Choroid plexus epithelial cell (primary cell): ENCODE measurements around the gene UNC119.

Source experiments
- DNase-seq: peaks from one replicate; pipeline ENCODE4 v3.0.0-alpha.2; 2010; ENCODE audit warnings: low read depth
- H3K4me3 ChIP-seq: 2 replicates; pipeline ENCODE4 v1.5.1; 2011; ENCODE audit warnings: low read depth, mild to moderate bottlenecking, control low read depth, low read length, moderate library complexity
- TF ChIP-seq, protein P1 (sequence below): conservative IDR thresholded peaks from 2 replicates; pipeline ENCODE4 v1.5.1; 2011; ENCODE audit warnings: low read depth, mild to moderate bottlenecking, control low read depth, inconsistent platforms, low read length, moderate library complexity

The UNC119 gene

DNA sequence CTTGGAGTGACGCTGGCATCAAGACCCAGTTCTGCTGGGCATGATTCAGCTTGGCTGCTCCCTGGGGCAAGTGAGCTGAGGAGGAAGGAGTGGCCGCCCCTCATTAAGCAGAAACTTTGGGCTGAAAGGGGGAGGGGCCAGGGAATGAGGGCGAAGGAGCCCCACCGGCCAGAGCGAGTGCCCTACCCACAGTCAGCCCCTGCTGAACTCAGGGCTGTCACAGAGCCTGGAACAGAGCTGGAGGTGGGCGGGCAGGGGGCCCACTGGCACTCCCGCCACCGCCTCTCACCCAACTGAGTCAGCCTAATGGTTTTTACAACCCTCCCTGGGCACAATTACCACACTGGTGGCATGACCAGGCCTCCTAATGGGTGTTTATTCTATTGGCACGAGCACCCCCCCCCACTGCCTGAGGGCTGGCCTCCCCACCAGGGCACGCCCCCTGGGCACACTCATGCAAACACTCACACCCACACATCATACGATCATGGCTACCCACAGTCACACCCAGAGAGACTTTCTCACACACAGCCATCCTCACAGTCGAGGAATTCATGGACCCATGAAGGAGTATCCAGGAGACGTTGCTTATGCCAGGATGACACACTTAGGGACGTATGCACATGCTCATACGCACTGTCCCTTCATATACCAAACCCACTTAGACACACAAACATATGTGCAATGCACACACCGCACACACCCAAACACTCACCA, 19.2 kb downstream of the UNC119 start:
- no peak for DNase-seq
- no peak overlapping the region for H3K4me3 ChIP-seq
- TF ChIP-seq, protein P1, sequence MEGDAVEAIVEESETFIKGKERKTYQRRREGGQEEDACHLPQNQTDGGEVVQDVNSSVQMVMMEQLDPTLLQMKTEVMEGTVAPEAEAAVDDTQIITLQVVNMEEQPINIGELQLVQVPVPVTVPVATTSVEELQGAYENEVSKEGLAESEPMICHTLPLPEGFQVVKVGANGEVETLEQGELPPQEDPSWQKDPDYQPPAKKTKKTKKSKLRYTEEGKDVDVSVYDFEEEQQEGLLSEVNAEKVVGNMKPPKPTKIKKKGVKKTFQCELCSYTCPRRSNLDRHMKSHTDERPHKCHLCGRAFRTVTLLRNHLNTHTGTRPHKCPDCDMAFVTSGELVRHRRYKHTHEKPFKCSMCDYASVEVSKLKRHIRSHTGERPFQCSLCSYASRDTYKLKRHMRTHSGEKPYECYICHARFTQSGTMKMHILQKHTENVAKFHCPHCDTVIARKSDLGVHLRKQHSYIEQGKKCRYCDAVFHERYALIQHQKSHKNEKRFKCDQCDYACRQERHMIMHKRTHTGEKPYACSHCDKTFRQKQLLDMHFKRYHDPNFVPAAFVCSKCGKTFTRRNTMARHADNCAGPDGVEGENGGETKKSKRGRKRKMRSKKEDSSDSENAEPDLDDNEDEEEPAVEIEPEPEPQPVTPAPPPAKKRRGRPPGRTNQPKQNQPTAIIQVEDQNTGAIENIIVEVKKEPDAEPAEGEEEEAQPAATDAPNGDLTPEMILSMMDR, result no peak

DNA sequence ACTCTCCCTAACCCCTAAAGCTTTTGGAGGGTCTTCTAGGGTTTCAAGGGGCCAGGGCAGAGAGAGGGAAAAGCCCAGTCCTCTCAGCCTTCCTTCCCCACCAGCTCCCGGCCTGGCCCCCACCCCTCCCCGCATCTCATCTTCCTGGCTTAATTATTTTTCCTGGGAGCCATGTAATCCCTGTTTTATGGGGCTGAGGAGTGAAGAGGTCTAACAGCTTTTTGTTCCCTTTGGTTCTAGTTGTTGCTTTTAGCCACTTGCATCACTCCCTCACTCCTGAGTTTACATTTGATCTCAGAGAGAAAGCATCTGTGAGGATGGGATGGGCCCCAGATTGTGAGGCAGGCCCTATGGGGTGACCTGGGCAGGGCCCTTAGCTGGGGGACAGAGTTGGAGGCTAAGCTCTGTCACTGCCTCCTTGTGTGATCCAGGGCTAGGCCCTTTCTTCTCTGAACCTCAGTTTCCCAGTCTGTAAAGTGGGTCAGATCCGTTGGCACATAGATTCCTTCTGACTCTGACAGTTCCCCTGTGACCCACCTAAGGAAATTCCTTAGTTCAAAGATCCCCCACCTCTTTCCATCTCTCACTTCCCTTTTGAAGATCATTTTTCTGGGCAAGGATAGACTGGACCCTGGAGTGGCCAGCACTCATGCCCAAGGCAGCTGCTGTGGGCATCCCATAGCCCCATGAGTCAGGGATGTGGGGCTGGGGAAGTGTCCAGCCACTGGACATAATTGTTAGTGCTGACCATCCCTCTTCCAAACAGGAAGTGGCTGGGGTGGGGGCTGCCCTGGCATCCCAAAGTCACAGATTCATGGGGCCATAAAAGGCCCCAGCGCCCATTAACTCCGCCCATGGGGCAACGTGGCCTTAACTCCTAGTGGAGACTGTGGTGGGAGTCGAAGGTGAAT, 20.1 kb downstream of the UNC119 start:
- DNase-seq, result no peak
- H3K4me3 ChIP-seq, result no peak overlapping the region
- TF ChIP-seq, protein P1, result no peak

DNA sequence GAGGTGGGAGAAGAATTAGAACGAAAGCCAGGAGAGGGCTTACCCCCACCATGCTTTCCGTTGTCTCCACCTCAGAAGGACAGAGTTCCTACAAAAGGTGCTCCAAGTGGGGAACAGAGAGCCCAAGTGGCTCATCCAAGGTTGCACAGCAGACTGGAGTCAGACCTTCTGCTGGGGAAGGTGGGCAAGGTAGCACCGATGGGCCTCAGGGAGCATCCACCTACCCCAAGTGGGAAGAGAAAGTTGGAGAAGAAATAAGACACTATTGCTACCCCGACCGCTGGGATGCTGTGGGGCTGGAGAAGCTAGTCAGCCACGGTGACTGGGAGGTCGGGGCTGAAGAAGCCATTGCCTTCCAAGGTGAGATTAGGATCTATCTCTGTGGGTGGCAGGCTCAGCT, 21.5 kb downstream of the UNC119 start:
- no peak overlapping the region for H3K4me3 ChIP-seq
- TF ChIP-seq, protein P1, result no peak
- DNase-seq, result no peak

DNA sequence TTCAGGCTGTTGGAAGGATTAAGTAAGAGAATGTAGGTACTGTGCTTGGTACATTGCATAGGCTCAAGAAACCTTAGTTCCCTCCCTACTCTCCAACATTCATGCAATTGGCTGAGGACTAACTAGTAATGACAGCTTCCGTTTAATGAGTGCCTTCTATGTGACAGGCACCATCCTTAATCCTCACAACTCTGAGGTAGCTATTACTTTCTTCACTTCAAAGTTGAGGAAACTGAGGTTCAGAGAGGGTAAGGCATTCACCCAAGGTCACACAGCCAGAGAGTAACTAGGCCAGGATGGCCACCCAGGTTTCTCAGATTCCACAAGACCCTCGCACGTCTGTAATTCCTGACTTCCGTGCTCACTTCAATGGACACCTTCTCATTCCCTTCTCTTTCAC, 22.2 kb downstream of the UNC119 start:
- H3K4me3 ChIP-seq, result no peak overlapping the region
- no peak for DNase-seq
- TF ChIP-seq, protein P1, result no peak

DNA sequence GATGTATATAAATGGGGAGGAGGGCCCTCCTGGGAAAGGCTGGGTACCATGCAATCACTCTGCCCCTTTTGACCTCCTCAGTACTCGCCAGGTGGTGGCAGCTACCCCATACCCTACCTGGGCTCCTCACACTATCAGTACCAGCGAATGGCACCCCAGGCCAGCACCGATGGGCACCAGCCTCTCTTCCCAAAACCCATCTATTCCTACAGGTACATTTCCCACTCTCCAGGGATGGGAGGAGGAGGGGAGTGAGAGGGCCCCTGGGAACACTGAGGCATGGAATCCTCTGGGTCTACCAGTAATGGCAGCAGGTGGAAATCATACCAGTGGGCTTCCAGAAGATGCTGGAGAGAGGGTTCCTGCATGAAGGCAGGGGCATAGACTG, 23.4 kb downstream of the UNC119 start:
- no peak overlapping the region for H3K4me3 ChIP-seq
- TF ChIP-seq, protein P1, result no peak
- no peak for DNase-seq

DNA sequence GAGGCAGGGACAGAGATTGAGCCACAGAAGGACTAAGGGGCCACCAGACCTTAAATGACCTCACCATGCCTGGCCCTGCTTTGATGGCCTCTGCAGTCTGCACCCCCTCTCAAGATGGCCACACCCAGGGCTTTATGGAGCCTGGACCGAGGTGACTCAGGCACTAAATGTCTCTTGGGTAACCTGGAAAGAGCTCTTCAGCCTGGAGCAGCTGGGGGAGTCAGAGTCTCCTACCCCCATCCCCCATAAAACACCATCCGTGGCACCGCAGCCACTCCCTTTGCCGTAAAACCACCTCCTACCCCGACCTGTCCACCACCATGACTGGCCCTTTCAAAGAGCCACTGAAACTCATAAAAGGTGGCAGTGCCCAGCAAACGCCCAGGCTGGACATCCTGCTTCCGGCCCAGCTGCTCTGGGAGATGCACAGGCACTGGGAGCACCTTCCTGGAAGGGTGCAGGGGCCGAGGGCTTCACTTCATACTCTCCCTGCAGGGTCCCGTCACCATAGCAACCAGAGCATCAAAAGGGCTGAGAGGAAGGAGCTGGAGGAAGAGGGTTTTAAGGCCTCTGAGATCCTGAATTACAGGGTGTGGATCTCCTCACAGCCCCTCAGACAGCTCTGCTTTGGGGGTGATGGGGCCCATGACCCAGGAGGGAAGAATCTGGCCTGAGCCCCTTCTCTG, 24.0 kb downstream of the UNC119 start:
- TF ChIP-seq, protein P1, result no peak
- DNase-seq, result no peak
- H3K4me3 ChIP-seq, result no peak overlapping the region
